ENCODE results near the gene LRRC3. TPM values are rescaled to one million over a fixed set of nuclear protein-coding genes. Genes with fewer than 3 reads are reported as not detected.

Gene LRRC3
- total and polyA plus RNA-seq, 2 experiments from 2014 or later, result 4.1 to 9.5 TPM

DNA sequence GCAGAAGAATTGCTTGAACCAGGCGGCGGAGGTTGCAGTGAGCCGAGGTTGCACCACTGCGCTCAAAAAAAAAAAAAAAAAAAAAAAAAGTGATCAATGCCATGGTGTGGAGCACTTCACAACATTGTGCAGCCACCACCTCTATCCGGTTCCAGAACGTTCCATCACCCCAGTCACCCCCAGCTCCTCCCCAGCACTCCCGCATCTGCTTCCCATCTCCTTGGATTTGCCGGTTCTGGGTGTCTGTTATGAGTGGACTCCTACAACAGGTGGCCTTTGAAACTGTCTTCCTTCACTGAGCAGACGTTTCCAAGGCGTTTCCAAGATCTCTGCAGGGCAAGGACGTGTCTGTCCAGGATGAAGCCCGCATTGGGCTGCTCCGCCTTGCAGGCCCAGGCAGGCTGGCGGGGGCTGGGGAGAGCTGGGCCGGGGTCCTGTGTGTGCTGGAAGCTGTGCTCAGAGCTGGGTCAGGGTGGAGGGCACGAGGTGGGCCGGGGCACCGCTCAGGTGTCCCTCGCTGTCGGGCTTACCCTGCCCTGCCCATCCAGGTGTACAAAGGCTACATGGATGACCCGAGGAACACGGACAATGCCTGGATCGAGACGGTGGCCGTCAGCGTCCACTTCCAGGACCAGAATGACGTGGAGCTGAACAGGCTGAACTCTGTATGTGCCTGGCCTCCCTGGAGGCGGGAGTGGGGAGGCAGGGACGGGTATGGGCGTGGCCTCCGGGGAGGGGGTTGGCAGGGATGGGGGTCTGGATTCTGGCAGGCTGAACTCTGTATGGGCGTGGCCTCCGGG is 14.9 kb upstream of the LRRC3 start:
- H3K27me3 ChIP-seq, result no peaks in the 10 kb centered on the region
- H3K4me1 ChIP-seq (ENCODE audit: low read depth), result no peaks in the 10 kb centered on the region
- H3K36me3 ChIP-seq, result no peaks in the 10 kb centered on the region
- H3K27ac ChIP-seq, result no peak overlapping the region
- no peaks in the 10 kb centered on the region for H3K9me3 ChIP-seq (ENCODE audit: low read depth)
- H3K4me3 ChIP-seq, result no peak overlapping the region
- no peak for DNase-seq (ENCODE audit: low read depth in 1 of 2, low spot score in 1 of 2)
- TF ChIP-seq, protein P1, sequence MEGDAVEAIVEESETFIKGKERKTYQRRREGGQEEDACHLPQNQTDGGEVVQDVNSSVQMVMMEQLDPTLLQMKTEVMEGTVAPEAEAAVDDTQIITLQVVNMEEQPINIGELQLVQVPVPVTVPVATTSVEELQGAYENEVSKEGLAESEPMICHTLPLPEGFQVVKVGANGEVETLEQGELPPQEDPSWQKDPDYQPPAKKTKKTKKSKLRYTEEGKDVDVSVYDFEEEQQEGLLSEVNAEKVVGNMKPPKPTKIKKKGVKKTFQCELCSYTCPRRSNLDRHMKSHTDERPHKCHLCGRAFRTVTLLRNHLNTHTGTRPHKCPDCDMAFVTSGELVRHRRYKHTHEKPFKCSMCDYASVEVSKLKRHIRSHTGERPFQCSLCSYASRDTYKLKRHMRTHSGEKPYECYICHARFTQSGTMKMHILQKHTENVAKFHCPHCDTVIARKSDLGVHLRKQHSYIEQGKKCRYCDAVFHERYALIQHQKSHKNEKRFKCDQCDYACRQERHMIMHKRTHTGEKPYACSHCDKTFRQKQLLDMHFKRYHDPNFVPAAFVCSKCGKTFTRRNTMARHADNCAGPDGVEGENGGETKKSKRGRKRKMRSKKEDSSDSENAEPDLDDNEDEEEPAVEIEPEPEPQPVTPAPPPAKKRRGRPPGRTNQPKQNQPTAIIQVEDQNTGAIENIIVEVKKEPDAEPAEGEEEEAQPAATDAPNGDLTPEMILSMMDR (IDR thresholded peaks at IDR 0.05; ENCODE audit: low read depth, low read length), result no peak

DNA sequence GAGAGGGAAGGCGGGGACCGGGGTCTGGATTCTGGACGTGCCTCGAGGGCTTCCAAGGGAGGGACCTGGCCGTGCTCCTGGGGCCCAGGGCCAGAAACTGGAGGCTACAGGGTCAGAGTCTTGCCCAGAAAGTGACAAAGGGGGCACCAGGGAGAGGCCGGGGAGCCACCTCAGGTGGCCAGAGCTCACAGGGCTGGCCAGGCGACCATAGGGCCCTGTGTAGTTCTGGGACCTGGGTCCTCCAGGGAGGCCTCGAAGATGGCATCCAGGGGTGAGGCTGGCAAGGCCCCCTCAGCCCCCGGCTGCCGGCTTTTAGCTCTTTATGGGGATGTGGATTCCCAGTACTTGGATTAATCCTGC is 14.3 kb upstream of the LRRC3 start:
- no peaks in the 10 kb centered on the region for H3K36me3 ChIP-seq
- DNase-seq (ENCODE audit: low read depth in 1 of 2, low spot score in 1 of 2), result no peak
- no peaks in the 10 kb centered on the region for H3K4me1 ChIP-seq (ENCODE audit: low read depth)
- no peak overlapping the region for H3K4me3 ChIP-seq
- no peak overlapping the region for H3K27ac ChIP-seq
- no peaks in the 10 kb centered on the region for H3K9me3 ChIP-seq (ENCODE audit: low read depth)
- no peaks in the 10 kb centered on the region for H3K27me3 ChIP-seq
- TF ChIP-seq, protein P1 (IDR thresholded peaks at IDR 0.05; ENCODE audit: low read depth, low read length), result no peak

DNA sequence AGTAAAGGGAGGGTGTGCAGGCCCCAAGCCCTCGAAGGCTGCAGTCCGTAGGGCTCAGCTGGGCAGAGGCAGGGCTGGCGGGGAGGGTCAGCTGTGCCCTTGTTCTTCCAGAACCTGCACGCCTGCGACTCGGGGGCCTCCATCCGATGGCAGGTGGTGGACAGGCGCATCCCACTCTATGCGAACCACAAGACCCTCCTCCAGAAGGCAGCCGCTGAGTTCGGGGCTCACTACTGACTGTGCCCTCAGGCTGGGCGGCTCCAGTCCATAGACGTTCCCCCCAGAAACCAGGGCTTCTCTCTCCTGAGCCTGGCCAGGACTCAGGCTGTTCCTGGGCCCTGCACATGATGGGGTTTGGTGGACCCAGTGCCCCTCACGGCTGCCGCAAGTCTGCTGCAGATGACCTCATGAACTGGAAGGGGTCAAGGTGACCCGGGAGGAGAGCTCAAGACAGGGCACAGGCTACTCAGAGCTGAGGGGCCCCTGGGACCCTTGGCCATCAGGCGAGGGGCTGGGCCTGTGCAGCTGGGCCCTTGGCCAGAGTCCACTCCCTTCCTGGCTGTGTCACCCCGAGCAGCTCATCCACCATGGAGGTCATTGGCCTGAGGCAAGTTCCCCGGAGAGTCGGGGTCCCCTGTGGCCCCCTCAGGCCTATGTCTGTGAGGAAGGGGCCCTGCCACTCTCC is 13.6 kb upstream of the LRRC3 start:
- no peaks in the 10 kb centered on the region for H3K27me3 ChIP-seq
- H3K4me3 ChIP-seq, result no peak overlapping the region
- H3K9me3 ChIP-seq (ENCODE audit: low read depth), result no peaks in the 10 kb centered on the region
- no peak overlapping the region for H3K27ac ChIP-seq
- H3K4me1 ChIP-seq (ENCODE audit: low read depth), result no peaks in the 10 kb centered on the region
- no peaks in the 10 kb centered on the region for H3K36me3 ChIP-seq
- TF ChIP-seq, protein P1 (IDR thresholded peaks at IDR 0.05; ENCODE audit: low read depth, low read length), result no peak
- no peak for DNase-seq (ENCODE audit: low read depth in 1 of 2, low spot score in 1 of 2)

DNA sequence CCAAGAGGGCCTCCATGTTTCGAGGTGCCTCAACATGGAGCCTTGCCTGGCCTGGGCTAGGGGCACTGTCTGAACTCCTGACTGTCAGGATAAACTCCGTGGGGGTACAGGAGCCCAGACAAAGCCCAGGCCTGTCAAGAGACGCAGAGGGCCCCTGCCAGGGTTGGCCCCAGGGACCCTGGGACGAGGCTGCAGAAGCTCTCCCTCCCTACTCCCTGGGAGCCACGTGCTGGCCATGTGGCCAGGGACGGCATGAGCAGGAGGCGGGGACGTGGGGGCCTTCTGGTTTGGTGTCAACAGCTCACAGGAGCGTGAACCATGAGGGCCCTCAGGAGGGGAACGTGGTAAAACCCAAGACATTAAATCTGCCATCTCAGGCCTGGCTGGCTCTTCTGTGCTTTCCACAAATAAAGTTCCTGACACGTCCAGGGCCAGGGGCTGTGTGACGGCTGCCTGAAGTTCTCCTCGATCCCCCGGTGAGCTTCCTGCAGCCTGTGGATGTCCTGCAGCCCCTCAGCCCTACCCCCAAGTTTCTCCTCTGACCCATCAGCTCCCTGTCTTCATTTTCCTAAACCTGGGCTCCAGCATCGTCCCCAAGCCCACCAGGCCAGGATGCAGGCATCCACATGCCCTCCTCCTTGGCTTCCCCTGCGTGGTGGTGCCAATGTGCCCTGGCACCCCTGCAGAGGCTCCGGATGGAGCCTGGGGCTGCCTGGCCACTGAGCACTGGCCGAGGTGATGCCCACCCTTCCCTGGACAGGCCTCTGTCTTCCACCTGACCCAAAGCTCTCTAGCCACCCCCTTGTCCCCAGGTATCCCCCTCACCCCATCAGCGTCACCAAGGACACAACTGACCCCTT is 12.8 kb upstream of the LRRC3 start:
- H3K4me3 ChIP-seq, result no peak overlapping the region
- TF ChIP-seq, protein P1 (IDR thresholded peaks at IDR 0.05; ENCODE audit: low read depth, low read length), result no peak
- no peak for DNase-seq (ENCODE audit: low read depth in 1 of 2, low spot score in 1 of 2)
- H3K27me3 ChIP-seq, result no peaks in the 10 kb centered on the region
- no peak overlapping the region for H3K27ac ChIP-seq
- H3K36me3 ChIP-seq, result no peaks in the 10 kb centered on the region
- H3K9me3 ChIP-seq (ENCODE audit: low read depth), result no peaks in the 10 kb centered on the region
- H3K4me1 ChIP-seq (ENCODE audit: low read depth), result no peaks in the 10 kb centered on the region

- H3K36me3 ChIP-seq, result no peaks in the 10 kb centered on the region
- TF ChIP-seq, protein P1 (IDR thresholded peaks at IDR 0.05; ENCODE audit: low read depth, low read length), result no peak
- DNase-seq (ENCODE audit: low read depth in 1 of 2, low spot score in 1 of 2), result no peak
- H3K27ac ChIP-seq, result no peak overlapping the region
- no peaks in the 10 kb centered on the region for H3K27me3 ChIP-seq
- H3K4me3 ChIP-seq, result no peak overlapping the region
- H3K9me3 ChIP-seq (ENCODE audit: low read depth), result no peaks in the 10 kb centered on the region
- H3K4me1 ChIP-seq (ENCODE audit: low read depth), result peaks cover 5% of the 10 kb centered on the region
Observed at GRCh38 chr21:44443291-44443890, 11.9 kb upstream of the LRRC3 start.

All from cardiac muscle cell (in vitro differentiated cells and primary cell).